Stimulated activated naive CD8-positive, alpha-beta T cell treated with anti-CD3 and anti-CD28 coated beads, Interleukin-15, amount 100 ng/mL, for 72 hours (primary cell): ENCODE data around the gene ATG12.
"Not testable (repeated sequence)": the region's sequence is repeated elsewhere in the genome, so short reads cannot be mapped to it uniquely, and the experiment has no call there.

ENCODE experiments used
- ATAC-seq: fragments of 150-1000 bp; cut with Tn5 transposase; 2 replicates; pipeline ENCODE4 v1.10.0; 2021; ENCODE audit warnings: mild to moderate bottlenecking, moderate library complexity
- DNase-seq, 2 donors: peaks; one replicate each; pipeline ENCODE4 v3.0.0; 2021 to 2022
- H3K27ac Mint-ChIP-seq, 2 donors: one replicate each; pipeline ENCODE4 v1.8.0; 2022; ENCODE audit warnings: mild to moderate bottlenecking in 2 of 2, mixed read lengths in 2 of 2, moderate library complexity in 2 of 2
- H3K27me3 Mint-ChIP-seq: one replicate; pipeline ENCODE4 v1.8.0; 2022; ENCODE audit warnings: mixed read lengths
- H3K4me1 Mint-ChIP-seq: one replicate; pipeline ENCODE4 v1.8.0; 2022; ENCODE audit warnings: mild to moderate bottlenecking, mixed read lengths
- H3K4me3 Mint-ChIP-seq, 2 donors: one replicate each; pipeline ENCODE4 v1.8.0; 2022; ENCODE audit warnings: mild to moderate bottlenecking in 2 of 2, mixed read lengths in 2 of 2, moderate library complexity in 1 of 2
- H3K9me3 Mint-ChIP-seq, 2 donors: one replicate each; pipeline ENCODE4 v1.8.0; 2022; ENCODE audit warnings: mixed read lengths in 2 of 2

The ATG12 gene

GRCh38 chr5:115818821-115819220, 22.5 kb downstream of the ATG12 start:
- no peak for DNase-seq
- Mint-ChIP-seq H3K4me3 (no peak overlapping the region), H3K27ac (no peak overlapping the region), H3K27me3 (peaks cover 80% of the 10 kb centered on the region), H3K4me1 (peaks cover 30% of the 10 kb centered on the region), H3K9me3 (no peaks in the 10 kb centered on the region)
- ATAC-seq: no peak

- Mint-ChIP-seq H3K4me1 (peaks cover 34% of the 10 kb centered on the region), H3K27ac (no peak overlapping the region), H3K9me3 (no peaks in the 10 kb centered on the region), H3K27me3 (peaks cover 94% of the 10 kb centered on the region), H3K4me3 (no peak overlapping the region)
- DNase-seq (no peak), ATAC-seq (no peak)
Measured at GRCh38 chr5:115817386-115817785, 24.0 kb downstream of the ATG12 start.

GRCh38 chr5:115816226-115817081, 24.9 kb downstream of the ATG12 start, which contains the start of gene CDO1:
CDO1 (minus strand) TSS chr5:115816659; CDS start chr5:115816397, 262 bp downstream.
- H3K27ac Mint-ChIP-seq: peak within 1 kb of the TSS in 1 of 2 donors; percentile 68
- ATAC-seq (peak; percentile 69), DNase-seq (peak; percentile 46 to 50)
- H3K9me3 Mint-ChIP-seq: no peaks in the 10 kb centered on the region
- H3K4me1 Mint-ChIP-seq: peaks cover 34% of the 10 kb centered on the region
- peaks cover 98% of the 10 kb centered on the region for H3K27me3 Mint-ChIP-seq
- peak within 1 kb of the TSS; percentile 79 to 86 for H3K4me3 Mint-ChIP-seq

GRCh38 chr5:115815693-115816225, 25.6 kb downstream of the ATG12 start:
- no peak overlapping the region for H3K27ac Mint-ChIP-seq
- peaks cover 38% of the 10 kb centered on the region for H3K4me1 Mint-ChIP-seq
- peak overlapping the region; percentile 79 to 86 for H3K4me3 Mint-ChIP-seq
- DNase-seq: no peak
- peaks cover 98% of the 10 kb centered on the region for H3K27me3 Mint-ChIP-seq
- no peak for ATAC-seq
- no peaks in the 10 kb centered on the region for H3K9me3 Mint-ChIP-seq

- H3K27ac Mint-ChIP-seq: no peak overlapping the region
- H3K27me3 Mint-ChIP-seq: peaks cover 92% of the 10 kb centered on the region
- H3K4me1 Mint-ChIP-seq: peaks cover 38% of the 10 kb centered on the region
Measured at GRCh38 chr5:115815006-115815692, 26.2 kb downstream of the ATG12 start.

GRCh38 chr5:115813719-115814118, 27.6 kb downstream of the ATG12 start:
- DNase-seq: peak; percentile 37 to 70
- Mint-ChIP-seq H3K4me3 (no peak overlapping the region), H3K27me3 (peaks cover 78% of the 10 kb centered on the region)

More at GRCh38 chr5:115815006-115815692, 26.2 kb downstream of the ATG12 start:
- no peaks in the 10 kb centered on the region for H3K9me3 Mint-ChIP-seq
- peak overlapping the region; percentile 71 to 79 for H3K4me3 Mint-ChIP-seq
- ATAC-seq (peak; percentile 18), DNase-seq (no peak)

GRCh38 chr5:115812372-115812771, 29.0 kb downstream of the ATG12 start:
- no peak for ATAC-seq
- H3K27me3 Mint-ChIP-seq: peaks cover 67% of the 10 kb centered on the region
- no peak overlapping the region for H3K27ac Mint-ChIP-seq
- no peak for DNase-seq
- H3K9me3 Mint-ChIP-seq: no peaks in the 10 kb centered on the region
- no peak overlapping the region for H3K4me3 Mint-ChIP-seq
- H3K4me1 Mint-ChIP-seq: peaks cover 56% of the 10 kb centered on the region

More at GRCh38 chr5:115813719-115814118, 27.6 kb downstream of the ATG12 start:
- H3K27ac Mint-ChIP-seq: no peak overlapping the region
- no peaks in the 10 kb centered on the region for H3K9me3 Mint-ChIP-seq
- ATAC-seq: peak; percentile 83
- peaks cover 46% of the 10 kb centered on the region for H3K4me1 Mint-ChIP-seq

GRCh38 chr5:115811406-115811805, 30.0 kb downstream of the ATG12 start:
- ATAC-seq (no peak), DNase-seq (no peak)
- Mint-ChIP-seq H3K9me3 (no peaks in the 10 kb centered on the region), H3K27ac (no peak overlapping the region), H3K27me3 (peaks cover 57% of the 10 kb centered on the region), H3K4me3 (no peak overlapping the region), H3K4me1 (peaks cover 60% of the 10 kb centered on the region)

- Mint-ChIP-seq H3K9me3 (no peaks in the 10 kb centered on the region), H3K27me3 (peaks cover 51% of the 10 kb centered on the region), H3K4me3 (no peak overlapping the region), H3K27ac (no peak overlapping the region), H3K4me1 (peaks cover 57% of the 10 kb centered on the region)
- DNase-seq: no peak
- no peak for ATAC-seq
Measured at GRCh38 chr5:115810761-115811160, 30.6 kb downstream of the ATG12 start.

- peaks cover 43% of the 10 kb centered on the region for H3K27me3 Mint-ChIP-seq
- DNase-seq: no peak
- H3K27ac Mint-ChIP-seq: no peak overlapping the region
- H3K4me1 Mint-ChIP-seq: peaks cover 49% of the 10 kb centered on the region
- ATAC-seq: peak; percentile 36
- H3K4me3 Mint-ChIP-seq: no peak overlapping the region
- H3K9me3 Mint-ChIP-seq: no peaks in the 10 kb centered on the region
Measured at GRCh38 chr5:115809946-115810345, 31.4 kb downstream of the ATG12 start.

- DNase-seq, H3K27ac Mint-ChIP-seq, H3K9me3 Mint-ChIP-seq, H3K4me3 Mint-ChIP-seq, ATAC-seq: not testable (repeated sequence)
- H3K27me3 Mint-ChIP-seq: peaks cover 27% of the 10 kb centered on the region
- H3K4me1 Mint-ChIP-seq: peaks cover 34% of the 10 kb centered on the region
Measured at GRCh38 chr5:115808066-115808465, 33.3 kb downstream of the ATG12 start.

GRCh38 chr5:115807654-115808052, 33.7 kb downstream of the ATG12 start:
- no peaks in the 10 kb centered on the region for H3K9me3 Mint-ChIP-seq
- H3K4me3 Mint-ChIP-seq: peak overlapping the region; percentile 36 to 41
- no peak for ATAC-seq
- no peak for DNase-seq
- peaks cover 34% of the 10 kb centered on the region for H3K4me1 Mint-ChIP-seq
- H3K27me3 Mint-ChIP-seq: peaks cover 27% of the 10 kb centered on the region
- no peak overlapping the region for H3K27ac Mint-ChIP-seq

- DNase-seq (no peak), ATAC-seq (no peak)
- Mint-ChIP-seq H3K27ac (peak overlapping the region in 1 of 2 donors; percentile 8), H3K9me3 (no peaks in the 10 kb centered on the region), H3K27me3 (peaks cover 22% of the 10 kb centered on the region), H3K4me3 (peak overlapping the region; percentile 36 to 41), H3K4me1 (peaks cover 34% of the 10 kb centered on the region)
Measured at GRCh38 chr5:115806986-115807653, 34.2 kb downstream of the ATG12 start.

GRCh38 chr5:115801984-115802383, 39.4 kb downstream of the ATG12 start:
- no peaks in the 10 kb centered on the region for H3K9me3 Mint-ChIP-seq
- DNase-seq (no peak), ATAC-seq (no peak)
- no peak overlapping the region for H3K4me3 Mint-ChIP-seq
- H3K27me3 Mint-ChIP-seq: peaks cover 33% of the 10 kb centered on the region
- H3K4me1 Mint-ChIP-seq: peaks cover 8% of the 10 kb centered on the region
- H3K27ac Mint-ChIP-seq: no peak overlapping the region

GRCh38 chr5:115801152-115801551, 40.2 kb downstream of the ATG12 start:
- Mint-ChIP-seq H3K27me3 (peaks cover 40% of the 10 kb centered on the region), H3K27ac (no peak overlapping the region), H3K4me1 (no peaks in the 10 kb centered on the region), H3K4me3 (no peak overlapping the region), H3K9me3 (no peaks in the 10 kb centered on the region)
- ATAC-seq (no peak), DNase-seq (no peak)
